HG02623 (cell line): ENCODE results near the gene MRPL37.
"Not testable (repeated sequence)": the region's sequence is repeated elsewhere in the genome, so short reads cannot be mapped to it uniquely, and the experiment has no call there.

Experiments used
- ATAC-seq: cut with Tn5 transposase; IDR thresholded peaks from one replicate; pipeline ENCODE4 v1.9.1; 2021; ENCODE audit warnings: moderate library complexity; ENCODE audit not compliant: unreplicated experiment

Gene MRPL37

GRCh38 chr1:54171606-54172005 lies 28.4 kb upstream of the MRPL37 start:
- ATAC-seq: no peak

GRCh38 chr1:54172614-54173599 lies 27.1 kb upstream of the MRPL37 start:
- no peak for ATAC-seq

GRCh38 chr1:54173681-54174080 lies 26.3 kb upstream of the MRPL37 start:
- ATAC-seq: no peak

- ATAC-seq: no peak
Observed at GRCh38 chr1:54174106-54174505, 25.9 kb upstream of the MRPL37 start.

GRCh38 chr1:54176621-54177327 lies 23.2 kb upstream of the MRPL37 start:
- no peak for ATAC-seq

GRCh38 chr1:54177726-54178125 lies 22.2 kb upstream of the MRPL37 start:
- ATAC-seq: no peak

GRCh38 chr1:54178296-54179070 lies 21.5 kb upstream of the MRPL37 start:
- ATAC-seq: no peak

- no peak for ATAC-seq
Observed at GRCh38 chr1:54180701-54181360, 19.1 kb upstream of the MRPL37 start.

GRCh38 chr1:54186056-54186455 lies 13.9 kb upstream of the MRPL37 start:
- no peak for ATAC-seq

GRCh38 chr1:54188291-54188690 lies 11.7 kb upstream of the MRPL37 start:
- no peak for ATAC-seq

- ATAC-seq: no peak
Observed at GRCh38 chr1:54190526-54190925, 9.4 kb upstream of the MRPL37 start.

- ATAC-seq: no peak
Observed at GRCh38 chr1:54191525-54191924, 8.4 kb upstream of the MRPL37 start.

GRCh38 chr1:54193453-54193852 lies 6.5 kb upstream of the MRPL37 start:
- ATAC-seq: no peak

GRCh38 chr1:54199151-54199764 lies 709 bp upstream of the MRPL37 start:
- no peak for ATAC-seq

GRCh38 chr1:54200519-54200997 lies 591 bp downstream of the MRPL37 start:
- no peak for ATAC-seq

- ATAC-seq: no peak
Observed at GRCh38 chr1:54204199-54204598, 4.2 kb downstream of the MRPL37 start.

GRCh38 chr1:54207287-54207686 lies 7.3 kb downstream of the MRPL37 start:
- no peak for ATAC-seq

GRCh38 chr1:54207896-54208295 lies 7.9 kb downstream of the MRPL37 start:
- ATAC-seq: not testable (repeated sequence)

GRCh38 chr1:54212872-54213271 lies 12.9 kb downstream of the MRPL37 start:
- ATAC-seq: no peak

GRCh38 chr1:54215523-54215922 lies 15.6 kb downstream of the MRPL37 start:
- no peak for ATAC-seq
